NCI-H2171 (cell line): ENCODE measurements around the gene PTPRE.
A peak's percentile ranks its signal among the peaks of the same experiment; 100 is the strongest.

ENCODE experiments used
- DNase-seq: peaks from one replicate; lab custom pipeline; 2025; lab: John Stamatoyannopoulos, UW

Gene PTPRE

GRCh38 chr10:128000471-128001362 is 93.8 kb downstream of the PTPRE start:
- no peak for DNase-seq

DNA sequence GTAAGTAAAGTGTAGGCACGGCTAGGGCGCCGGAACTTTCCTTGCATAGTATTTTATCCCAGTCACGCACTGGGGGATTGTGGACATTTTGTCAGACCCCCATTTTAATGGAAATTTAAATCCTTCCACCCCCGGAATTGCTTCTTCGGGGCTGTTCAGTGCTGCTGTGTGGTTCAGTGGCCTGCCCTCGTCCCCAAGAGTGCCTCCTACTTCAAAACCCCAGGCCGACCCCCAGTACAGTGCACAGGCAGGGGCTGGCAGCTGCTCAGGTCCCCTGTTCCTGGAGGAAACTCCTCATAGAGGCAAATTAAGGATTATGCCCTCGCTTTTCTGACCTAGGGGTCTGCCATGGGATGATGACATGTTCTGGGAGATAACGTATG is 94.5 kb downstream of the PTPRE start:
- DNase-seq, result no peak

- DNase-seq, result no peak
These were observed 94.9 kb downstream of the PTPRE start for GRCh38 chr10:128001849-128002248.

GRCh38 chr10:128003521-128003920 is 96.6 kb downstream of the PTPRE start:
- no peak for DNase-seq

GRCh38 chr10:128005858-128006257 is 99.0 kb downstream of the PTPRE start:
- DNase-seq, result no peak

DNA sequence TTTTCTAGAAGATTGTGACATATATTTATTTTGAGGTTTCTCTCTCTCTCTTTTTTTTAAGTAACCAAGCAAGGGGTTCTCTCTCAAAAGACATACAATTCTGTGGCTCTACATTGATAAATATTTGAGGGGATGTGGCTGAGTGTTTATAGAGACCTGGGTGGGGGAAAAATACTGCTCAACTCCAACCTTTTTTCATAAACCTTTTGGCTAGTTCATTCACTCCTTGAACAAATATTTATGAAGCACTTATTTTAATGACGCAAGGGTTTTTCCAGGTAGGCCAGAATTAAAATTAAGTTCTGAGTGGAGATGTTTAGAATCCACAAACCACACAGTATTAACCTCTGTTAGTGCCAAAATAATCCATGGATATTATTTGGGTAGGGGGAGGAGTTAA is 100.2 kb downstream of the PTPRE start:
- DNase-seq, result no peak

DNA sequence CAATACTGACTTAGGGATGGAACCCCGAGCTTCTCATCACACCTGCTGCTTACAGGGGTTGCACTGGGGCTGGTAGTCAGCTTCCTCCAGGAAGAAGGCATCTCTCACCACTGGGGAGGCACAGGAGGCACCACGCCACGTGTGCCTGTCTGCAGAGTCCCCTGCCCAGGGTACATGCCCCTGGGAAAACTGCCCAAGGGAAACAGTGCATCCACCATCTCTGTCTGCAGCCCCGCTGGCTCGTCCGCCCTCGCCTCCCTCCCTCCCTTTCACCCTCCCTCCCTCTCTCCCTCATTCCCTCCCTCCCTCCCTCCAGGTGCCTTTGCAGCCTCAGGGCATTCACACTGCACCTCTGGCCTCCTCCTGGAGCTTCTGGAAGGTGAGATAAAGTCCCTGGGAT is 101.1 kb downstream of the PTPRE start:
- DNase-seq, result no peak

DNA sequence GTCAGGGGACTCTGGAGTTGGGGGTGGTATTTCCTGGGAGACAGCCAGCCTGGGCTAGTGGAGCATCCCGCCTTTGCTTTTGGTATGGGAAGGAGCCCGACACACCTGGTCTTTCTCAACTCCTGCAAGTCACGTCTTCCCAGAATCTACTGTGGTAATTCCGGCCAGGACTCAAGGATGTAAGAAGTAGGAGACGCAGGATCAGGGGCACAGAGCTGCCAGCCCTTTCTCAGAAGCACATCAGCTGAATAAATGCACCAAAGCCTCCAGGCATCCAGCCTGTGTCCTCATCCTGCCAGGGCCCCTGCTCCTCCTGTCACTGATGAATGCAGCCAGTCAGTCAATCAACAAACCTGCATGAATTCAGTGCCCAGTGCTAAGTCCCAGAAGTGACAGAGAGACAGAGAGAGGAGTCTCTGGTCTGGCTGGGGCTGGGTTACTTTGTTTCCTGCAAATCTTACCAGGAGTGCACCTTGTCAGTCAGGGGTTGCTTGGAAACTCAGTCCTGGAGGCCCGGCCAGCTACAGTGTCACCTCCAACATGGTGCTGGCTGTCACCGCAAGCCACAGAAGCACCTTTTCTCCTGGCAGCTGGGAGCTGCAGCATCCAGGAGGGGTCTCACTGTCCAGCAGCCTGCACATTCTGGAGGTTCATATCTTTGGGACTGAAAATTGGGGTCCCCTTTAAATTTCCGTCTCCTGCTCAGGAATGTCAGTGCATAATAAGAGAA is 101.8 kb downstream of the PTPRE start:
- DNase-seq, result no peak

- DNase-seq, result no peak
These were observed 102.6 kb downstream of the PTPRE start for GRCh38 chr10:128009372-128010126.

GRCh38 chr10:128011059-128011979 is 104.4 kb downstream of the PTPRE start:
- DNase-seq, result peak; percentile 41

DNA sequence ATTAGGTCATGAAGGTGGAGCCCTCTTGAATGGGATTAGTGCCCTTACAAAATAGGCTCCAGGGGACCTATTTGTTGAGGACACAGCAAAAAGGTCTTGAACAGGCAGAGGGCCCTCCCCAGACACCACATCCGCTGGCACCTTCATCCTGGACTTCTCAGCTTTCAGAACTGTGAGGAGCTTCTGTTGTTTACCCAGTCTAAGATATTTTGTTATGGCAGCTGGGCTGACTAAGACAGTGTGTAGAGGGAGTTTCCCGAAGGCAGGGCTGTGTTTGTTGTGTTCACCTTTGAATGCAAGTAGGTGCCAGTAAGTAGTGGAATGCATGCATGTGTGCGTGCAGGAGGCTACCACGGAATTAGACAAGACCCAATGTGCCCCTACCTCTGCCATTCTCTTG is 106.7 kb downstream of the PTPRE start:
- no peak for DNase-seq

DNA sequence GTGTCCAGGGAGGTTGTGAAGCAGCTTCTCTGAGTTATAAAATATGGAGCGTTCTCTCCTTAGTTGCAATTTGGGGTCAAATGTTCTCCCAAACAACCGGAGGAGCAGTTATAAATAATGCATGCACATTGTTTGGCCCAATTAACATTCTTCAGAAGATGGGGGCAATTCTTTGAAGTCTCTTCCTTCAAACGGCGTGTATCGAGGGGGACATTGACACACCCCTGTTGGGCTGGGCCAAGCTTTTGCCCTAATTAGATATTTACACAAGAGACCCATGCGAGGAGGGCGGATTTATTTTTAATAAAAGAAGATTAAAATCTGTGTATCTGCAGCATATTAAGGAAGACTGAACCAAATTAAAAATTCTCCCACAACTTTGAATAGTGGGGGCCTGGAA is 107.3 kb downstream of the PTPRE start:
- no peak for DNase-seq

GRCh38 chr10:128016423-128017060 is 109.6 kb downstream of the PTPRE start:
- DNase-seq, result no peak

GRCh38 chr10:128017822-128018221 is 110.9 kb downstream of the PTPRE start:
- DNase-seq, result no peak

- no peak for DNase-seq
These were observed 111.3 kb downstream of the PTPRE start for GRCh38 chr10:128018236-128018635.

DNA sequence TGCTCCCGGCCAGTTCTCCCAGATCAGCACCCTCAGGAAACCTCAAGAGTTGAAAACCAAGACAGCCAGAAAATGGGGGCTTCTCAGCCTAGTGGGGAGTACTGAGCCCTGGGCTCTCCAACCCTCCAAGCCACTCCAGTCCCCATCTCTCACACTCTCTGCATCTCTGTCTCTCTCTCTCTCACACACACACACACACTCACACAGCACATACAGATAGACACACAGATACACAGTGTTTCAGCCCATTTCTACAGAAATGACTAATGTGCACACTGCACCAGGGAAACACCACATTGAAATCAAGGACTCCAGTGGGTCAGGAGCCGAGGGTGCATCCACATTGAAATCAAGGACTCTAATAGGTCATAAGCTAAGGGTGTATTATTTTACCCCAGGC is 111.8 kb downstream of the PTPRE start:
- no peak for DNase-seq

- DNase-seq, result no peak
These were observed 115.6 kb downstream of the PTPRE start for GRCh38 chr10:128022261-128023196.

- DNase-seq, result no peak
These were observed 117.5 kb downstream of the PTPRE start for GRCh38 chr10:128024426-128024825.

DNA sequence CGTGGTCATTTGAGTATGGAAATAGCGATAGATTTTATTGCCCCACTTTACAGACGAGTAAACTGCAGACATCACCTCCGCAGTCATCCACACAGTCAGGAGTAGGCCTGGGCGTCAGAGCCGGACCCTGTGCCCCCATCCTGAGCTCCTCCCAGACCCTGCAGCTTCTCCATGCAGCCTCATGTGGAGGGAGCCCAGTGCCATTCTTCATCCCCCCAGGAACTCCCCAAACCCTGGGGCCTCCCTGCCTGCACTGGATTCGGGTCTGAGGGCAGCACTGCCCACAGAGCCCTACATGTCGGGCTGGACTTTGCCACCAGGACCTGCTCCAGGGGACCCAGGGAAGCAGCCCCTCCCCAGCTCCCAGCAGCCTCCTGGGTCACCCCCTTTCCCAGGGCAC is 118.5 kb downstream of the PTPRE start:
- no peak for DNase-seq

- no peak for DNase-seq
These were observed 119.0 kb downstream of the PTPRE start for GRCh38 chr10:128025951-128026350.
